Mesenchymal stem cell (in vitro differentiated cells and primary cell): ENCODE measurements around the gene E2F4. TPM values are rescaled to one million over a fixed set of nuclear protein-coding genes. Genes with fewer than 3 reads are reported as not detected.
A peak's percentile ranks its signal among the peaks of the same experiment; 100 is the strongest.

Experiments used
- DNase-seq: peaks from one replicate; pipeline ENCODE4 v3.0.0-alpha.2; 2013
- H2AFZ ChIP-seq: one replicate; pipeline ENCODE4 v1.6.1; 2013; ENCODE audit warnings: low read depth, mild to moderate bottlenecking, control low read depth, inconsistent platforms, low read length, moderate library complexity
- H2AK5ac ChIP-seq: 2 replicates; pipeline ENCODE4 v1.6.1; 2013; ENCODE audit warnings: low read length, moderate library complexity, mild to moderate bottlenecking, inconsistent platforms; ENCODE audit not compliant: severe bottlenecking
- H2BK120ac ChIP-seq: one replicate; pipeline ENCODE4 v1.6.1; 2013; ENCODE audit warnings: low read depth, mild to moderate bottlenecking, inconsistent platforms, low read length, moderate library complexity
- H2BK12ac ChIP-seq, 2 experiments: one replicate each; pipeline ENCODE4 v1.6.1; 2013; ENCODE audit warnings: inconsistent platforms in 2 of 2, low read length in 2 of 2, mild to moderate bottlenecking in 2 of 2, moderate library complexity in 2 of 2, control low read depth in 1 of 2
- H2BK15ac ChIP-seq: one replicate; pipeline ENCODE4 v1.6.1; 2013; ENCODE audit warnings: mild to moderate bottlenecking, low read depth, inconsistent platforms; ENCODE audit not compliant: poor library complexity, severe bottlenecking
- H2BK5ac ChIP-seq: 2 replicates; pipeline ENCODE4 v1.6.1; 2013; ENCODE audit warnings: low read depth, mild to moderate bottlenecking, low read length, control low read depth, inconsistent platforms; ENCODE audit not compliant: poor library complexity, severe bottlenecking
- H3K14ac ChIP-seq, 2 experiments: one replicate each; pipeline ENCODE4 v1.6.1; 2013; ENCODE audit warnings: inconsistent platforms in 2 of 2, low read length in 2 of 2, control low read depth in 1 of 2, mild to moderate bottlenecking in 1 of 2, moderate library complexity in 1 of 2
- H3K18ac ChIP-seq, 2 experiments: one replicate each; pipeline ENCODE4 v1.6.1; 2013; ENCODE audit warnings: inconsistent platforms in 2 of 2, low read length in 2 of 2, control low read depth in 1 of 2, low read depth in 1 of 2, mild to moderate bottlenecking in 1 of 2
- H3K23ac ChIP-seq, 2 experiments: one replicate each; pipeline ENCODE4 v1.6.1; 2013; ENCODE audit warnings: inconsistent platforms in 2 of 2, low read length in 2 of 2, mild to moderate bottlenecking in 2 of 2, moderate library complexity in 2 of 2, control low read depth in 1 of 2
- H3K27ac ChIP-seq: 2 replicates; pipeline ENCODE4 v1.5.1; 2013; ENCODE audit warnings: mild to moderate bottlenecking, moderate library complexity, low read length, control low read depth, inconsistent platforms; ENCODE audit not compliant: poor library complexity, severe bottlenecking
- H3K27me3 ChIP-seq, 2 experiments: 2 replicates each; pipeline versions ENCODE4 v1.6.1 to v1.7.0; 2013; ENCODE audit warnings: low read length in 2 of 2, mild to moderate bottlenecking in 2 of 2, moderate library complexity in 2 of 2, control low read depth in 1 of 2, inconsistent platforms in 1 of 2; ENCODE audit not compliant: control insufficient read depth in 1 of 2, insufficient read depth in 1 of 2
- H3K36me3 ChIP-seq, 2 experiments: 2 replicates each; pipeline versions ENCODE4 v1.6.1 to v1.7.0; 2013; ENCODE audit warnings: low read length in 2 of 2, control low read depth in 1 of 2, inconsistent platforms in 1 of 2, low read depth in 1 of 2, mild to moderate bottlenecking in 1 of 2; ENCODE audit not compliant: insufficient read depth in 2 of 2, control insufficient read depth in 1 of 2
- H3K4ac ChIP-seq, 2 experiments: one replicate each; pipeline ENCODE4 v1.6.1; 2013; ENCODE audit warnings: inconsistent platforms in 2 of 2, low read length in 2 of 2, mild to moderate bottlenecking in 2 of 2, moderate library complexity in 2 of 2, control low read depth in 1 of 2, low read depth in 1 of 2
- H3K4me1 ChIP-seq: 2 replicates; pipeline ENCODE4 v1.6.1; 2013; ENCODE audit warnings: low read depth, low read length, control low read depth; ENCODE audit not compliant: control insufficient read depth, insufficient read depth
- H3K4me2 ChIP-seq: 2 replicates; pipeline ENCODE4 v1.6.1; 2013; ENCODE audit warnings: low read length, mild to moderate bottlenecking, inconsistent platforms; ENCODE audit not compliant: poor library complexity, severe bottlenecking
- H3K4me3 ChIP-seq, 2 experiments: 2 replicates each; pipeline versions ENCODE4 v1.5.1 to v1.7.0; 2013; ENCODE audit warnings: low read length in 2 of 2, mild to moderate bottlenecking in 2 of 2, control low read depth in 1 of 2, low read depth in 1 of 2; ENCODE audit not compliant: insufficient read depth in 1 of 2
- H3K79me1 ChIP-seq: replicated peaks from 2 replicates; pipeline ENCODE4 v1.6.1; 2013; ENCODE audit warnings: mild to moderate bottlenecking, control low read depth, low read length, inconsistent platforms; ENCODE audit not compliant: poor library complexity, severe bottlenecking
- H3K9ac ChIP-seq: 2 replicates; pipeline ENCODE4 v1.7.0; 2013; ENCODE audit warnings: mild to moderate bottlenecking, low read length, moderate library complexity
- H3K9me3 ChIP-seq: 2 replicates; pipeline ENCODE4 v1.7.0; 2013; ENCODE audit warnings: mild to moderate bottlenecking, low read length; ENCODE audit not compliant: control insufficient read depth
- H4K8ac ChIP-seq: one replicate; pipeline ENCODE4 v1.6.1; 2013; ENCODE audit warnings: inconsistent platforms, mild to moderate bottlenecking, low read length, moderate library complexity
- H4K91ac ChIP-seq: one replicate; pipeline ENCODE4 v1.6.1; 2013; ENCODE audit warnings: mild to moderate bottlenecking, low read length, inconsistent platforms
- WGBS: methylation state at CpG from one replicate; pipeline ENCODE4 v1.1.7; 2013; ENCODE audit warnings: mixed read lengths; 5-methylcytosine and 5-hydroxymethylcytosine counted together
- polyA plus RNA-seq, 2 experiments: library from polyadenylated mRNA; stranded (reverse); fragments of 200-250 nt; gene quantifications; one replicate each; pipeline ENCODE4 v1.2.3, GENCODE V29; 2013

E2F4 gene, protein sequence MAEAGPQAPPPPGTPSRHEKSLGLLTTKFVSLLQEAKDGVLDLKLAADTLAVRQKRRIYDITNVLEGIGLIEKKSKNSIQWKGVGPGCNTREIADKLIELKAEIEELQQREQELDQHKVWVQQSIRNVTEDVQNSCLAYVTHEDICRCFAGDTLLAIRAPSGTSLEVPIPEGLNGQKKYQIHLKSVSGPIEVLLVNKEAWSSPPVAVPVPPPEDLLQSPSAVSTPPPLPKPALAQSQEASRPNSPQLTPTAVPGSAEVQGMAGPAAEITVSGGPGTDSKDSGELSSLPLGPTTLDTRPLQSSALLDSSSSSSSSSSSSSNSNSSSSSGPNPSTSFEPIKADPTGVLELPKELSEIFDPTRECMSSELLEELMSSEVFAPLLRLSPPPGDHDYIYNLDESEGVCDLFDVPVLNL
- polyA plus RNA-seq (2013, experiment 1 of 2), result 40.9 TPM
- polyA plus RNA-seq (2013, experiment 2 of 2), result 39.0 TPM

DNA sequence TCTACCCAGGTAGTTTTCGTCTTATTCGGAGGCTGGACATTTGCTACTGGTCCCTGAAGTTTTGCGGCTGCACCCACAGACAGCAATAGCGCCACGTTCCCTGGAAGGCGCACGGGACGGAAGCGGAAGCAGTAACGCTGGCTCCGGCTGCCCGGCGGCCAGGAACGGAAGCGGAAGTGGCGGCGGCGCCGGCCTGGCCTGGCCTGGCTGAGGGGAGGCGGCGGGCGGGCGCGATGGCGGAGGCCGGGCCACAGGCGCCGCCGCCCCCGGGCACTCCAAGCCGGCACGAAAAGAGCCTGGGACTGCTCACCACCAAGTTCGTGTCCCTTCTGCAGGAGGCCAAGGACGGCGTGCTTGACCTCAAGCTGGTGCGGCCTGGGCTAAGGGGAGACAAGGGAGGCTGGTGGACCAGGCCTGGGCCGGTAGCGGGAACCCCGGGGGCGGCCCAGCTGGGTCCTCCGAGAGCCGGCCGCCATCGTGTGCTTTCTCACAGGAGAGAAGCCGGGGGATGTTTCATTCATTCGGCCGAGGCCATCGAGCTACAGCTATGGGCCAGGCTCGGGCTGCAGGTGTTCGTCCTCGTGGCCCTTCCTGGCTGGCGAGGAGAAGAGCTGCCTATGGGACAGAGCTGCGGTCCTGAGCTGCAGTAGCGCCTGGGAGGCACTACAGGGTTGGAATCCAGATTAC lies at the start of gene E2F4:
Gene E2F4, plus strand, starts transcription at position 161 of the 687 bp plus-strand sequence. Its CDS starts 73 bp downstream, at position 234.
- no peak within 1 kb of the TSS for H3K27ac ChIP-seq
- peak within 1 kb of the TSS; percentile 97 for H4K8ac ChIP-seq
- H3K4ac ChIP-seq, result peak within 1 kb of the TSS; percentile 62 to 88
- peak; percentile 93 for DNase-seq
- no peak within 1 kb of the TSS for H2BK12ac ChIP-seq
- peaks cover 26% of the 10 kb centered on the region for H3K4me1 ChIP-seq
- H3K36me3 ChIP-seq, result peaks cover 40% of the 10 kb centered on the region in 2 experiments
- H3K9me3 ChIP-seq, result no peaks in the 10 kb centered on the region
- no peak within 1 kb of the TSS for H2BK15ac ChIP-seq
- H3K4me2 ChIP-seq, result peak within 1 kb of the TSS; percentile 81
- WGBS, result under 1% methylated on average over 54 of the region's 54 CpGs
- H3K18ac ChIP-seq, result peak within 1 kb of the TSS; percentile 89 to 95
- peak within 1 kb of the TSS; percentile 81 for H2AFZ ChIP-seq
- peak within 1 kb of the TSS; percentile 1 for H4K91ac ChIP-seq
- no peak within 1 kb of the TSS for H2BK5ac ChIP-seq
- no peak within 1 kb of the TSS for H2AK5ac ChIP-seq
- H3K79me1 ChIP-seq, result peaks cover 24% of the 10 kb centered on the region
- peak within 1 kb of the TSS; percentile 98 for H3K9ac ChIP-seq
- H3K14ac ChIP-seq, result peak within 1 kb of the TSS in 1 of 2 experiments; percentile 89
- no peak within 1 kb of the TSS for H3K23ac ChIP-seq
- peak within 1 kb of the TSS; percentile 97 to 99 for H3K4me3 ChIP-seq
- no peaks in the 10 kb centered on the region for H3K27me3 ChIP-seq
- no peak within 1 kb of the TSS for H2BK120ac ChIP-seq

DNA sequence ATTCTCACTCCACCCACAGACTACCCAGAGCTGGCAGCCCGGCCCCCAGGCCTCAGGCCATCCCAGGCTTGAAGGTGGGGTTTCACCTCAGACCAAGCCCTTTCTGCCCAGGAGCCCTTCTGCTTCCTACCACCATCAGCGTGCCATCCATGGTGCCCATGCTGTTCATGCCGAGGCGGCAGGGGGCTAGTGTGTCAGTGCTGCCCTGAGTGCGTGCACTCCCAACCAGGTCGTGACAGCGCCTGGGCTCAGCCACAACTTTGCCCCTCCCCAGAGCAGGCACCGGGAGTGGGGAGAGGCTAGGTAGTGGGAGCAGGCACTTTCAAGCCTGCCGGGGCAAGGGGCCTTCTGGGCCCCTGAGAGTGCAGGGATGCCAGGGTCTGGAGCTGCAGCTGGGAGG lies 49.6 kb upstream of the E2F4 start:
- no peak overlapping the region for H3K4me2 ChIP-seq
- H2AFZ ChIP-seq, result no peak overlapping the region
- H3K27ac ChIP-seq, result no peak overlapping the region
- no peak overlapping the region for H2BK120ac ChIP-seq
- 96% methylated on average over 9 of the region's 9 CpGs for WGBS
- no peaks in the 10 kb centered on the region for H3K79me1 ChIP-seq
- H3K9ac ChIP-seq, result no peak overlapping the region
- H2BK15ac ChIP-seq, result no peak overlapping the region
- H2AK5ac ChIP-seq, result no peak overlapping the region
- no peaks in the 10 kb centered on the region for H3K27me3 ChIP-seq
- no peak overlapping the region for H3K4ac ChIP-seq
- H4K91ac ChIP-seq, result no peak overlapping the region
- no peak overlapping the region for H2BK5ac ChIP-seq
- no peak overlapping the region for H3K4me3 ChIP-seq
- H3K9me3 ChIP-seq, result no peaks in the 10 kb centered on the region
- peaks cover 1% of the 10 kb centered on the region for H3K4me1 ChIP-seq
- no peak overlapping the region for H2BK12ac ChIP-seq
- H4K8ac ChIP-seq, result no peak overlapping the region
- no peak overlapping the region for H3K14ac ChIP-seq
- peaks cover 67 to 97% of the 10 kb centered on the region in 2 experiments for H3K36me3 ChIP-seq
- no peak for DNase-seq
- H3K18ac ChIP-seq, result no peak overlapping the region
- no peak overlapping the region for H3K23ac ChIP-seq

DNA sequence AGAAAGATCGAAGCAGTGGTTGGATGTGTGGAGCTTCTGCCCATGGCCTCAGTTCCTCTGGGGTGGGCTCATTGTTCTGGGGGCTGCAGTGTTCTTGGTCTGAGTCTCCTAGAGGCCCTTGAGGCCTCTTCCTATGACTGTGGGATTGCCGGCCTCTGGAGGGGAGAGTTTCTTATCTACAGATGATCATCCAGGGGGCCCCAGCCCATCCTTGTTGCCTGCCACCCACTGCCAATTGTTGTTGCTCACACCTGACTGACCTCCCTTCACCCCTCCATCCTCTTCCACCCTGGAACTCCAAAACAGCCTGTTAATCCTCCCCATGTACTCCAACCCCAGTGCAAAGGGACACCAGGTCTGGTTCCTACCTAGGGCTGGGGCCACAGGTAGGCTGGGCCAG lies 47.0 kb upstream of the E2F4 start:
- 86% methylated on average over 2 of the region's 2 CpGs for WGBS
- no peak overlapping the region for H4K8ac ChIP-seq

DNA sequence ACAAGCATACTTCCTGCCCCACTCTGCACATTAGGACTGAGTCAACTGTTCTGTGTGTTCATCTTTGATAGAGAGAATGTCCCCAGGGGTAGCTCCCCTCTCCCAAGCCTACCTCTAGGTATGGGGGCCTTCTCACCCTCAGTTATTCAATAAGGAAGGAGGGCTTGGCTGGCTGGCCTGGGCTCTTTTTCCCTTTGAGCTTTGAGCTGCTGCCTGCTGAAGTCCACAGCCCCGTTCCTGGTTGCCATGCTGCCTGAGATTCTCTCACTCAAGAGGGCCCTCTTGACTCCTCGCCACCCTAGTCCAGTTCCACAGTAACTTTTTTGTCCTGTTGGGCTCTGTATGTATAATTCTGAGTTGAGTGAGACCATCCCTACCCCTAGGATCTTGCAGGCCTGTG lies 46.2 kb upstream of the E2F4 start:
- H2AK5ac ChIP-seq, result no peak overlapping the region
- no peak overlapping the region for H2AFZ ChIP-seq
- no peak overlapping the region for H3K4me3 ChIP-seq
- H3K23ac ChIP-seq, result no peak overlapping the region
- H3K9ac ChIP-seq, result no peak overlapping the region
- no peak for DNase-seq
- peaks cover 84 to 87% of the 10 kb centered on the region in 2 experiments for H3K36me3 ChIP-seq
- H2BK12ac ChIP-seq, result no peak overlapping the region
- H4K91ac ChIP-seq, result no peak overlapping the region
- H3K79me1 ChIP-seq, result peaks cover 10% of the 10 kb centered on the region
- no peak overlapping the region for H4K8ac ChIP-seq
- no peak overlapping the region for H2BK15ac ChIP-seq
- peaks cover 20% of the 10 kb centered on the region for H3K4me1 ChIP-seq
- H3K18ac ChIP-seq, result no peak overlapping the region
- no peak overlapping the region for H3K4ac ChIP-seq
- WGBS, result 100% methylated on average over 1 of the region's 2 CpGs
- no peak overlapping the region for H3K14ac ChIP-seq
- H2BK5ac ChIP-seq, result no peak overlapping the region
- no peaks in the 10 kb centered on the region for H3K27me3 ChIP-seq
- no peak overlapping the region for H3K27ac ChIP-seq
- H3K4me2 ChIP-seq, result no peak overlapping the region
- no peak overlapping the region for H2BK120ac ChIP-seq
- H3K9me3 ChIP-seq, result no peaks in the 10 kb centered on the region

More for the DNA sequence above, 47.0 kb upstream of the E2F4 start:
- Histone ChIP-seq H3K27ac (no peak overlapping the region), H3K4me1 (peaks cover 12% of the 10 kb centered on the region), H3K36me3 (peaks cover 88 to 95% of the 10 kb centered on the region in 2 experiments), H3K9ac (no peak overlapping the region), H3K4me3 (no peak overlapping the region), H2BK15ac (no peak overlapping the region), H2AK5ac (no peak overlapping the region), H2BK120ac (no peak overlapping the region), H3K23ac (no peak overlapping the region), H2BK5ac (no peak overlapping the region), H3K4ac (no peak overlapping the region), H3K14ac (no peak overlapping the region), H4K91ac (no peak overlapping the region), H2AFZ (no peak overlapping the region), H3K27me3 (no peaks in the 10 kb centered on the region), H3K9me3 (no peaks in the 10 kb centered on the region), H2BK12ac (no peak overlapping the region), H3K79me1 (peaks cover 9% of the 10 kb centered on the region), H3K4me2 (no peak overlapping the region), H3K18ac (no peak overlapping the region)
- no peak for DNase-seq
